Transverse colon (tissue), 3 donors: ENCODE measurements around the gene GLDC.

Experiments used
- CTCF ChIP-seq, 5 experiments: fragments of 200-600 bp in 3 of 5; fragments of 450-650 bp in 2 of 5; sonication (generic) in 3 of 5; IDR thresholded peaks; 1 replicate in 2 of 5; 2 replicates in 3 of 5; pipeline ENCODE4 v1.5.1; 2016 to 2017; ENCODE audit warnings: antibody characterized with exemption in 5 of 5, inconsistent platforms in 3 of 5, mild to moderate bottlenecking in 2 of 5, moderate library complexity in 1 of 5
- EP300 ChIP-seq: sonication (generic); formaldehyde crosslinking; IDR thresholded peaks from one replicate; pipeline ENCODE4 v1.6.1; 2017; ENCODE audit warnings: antibody characterized with exemption, low read depth

DNA sequence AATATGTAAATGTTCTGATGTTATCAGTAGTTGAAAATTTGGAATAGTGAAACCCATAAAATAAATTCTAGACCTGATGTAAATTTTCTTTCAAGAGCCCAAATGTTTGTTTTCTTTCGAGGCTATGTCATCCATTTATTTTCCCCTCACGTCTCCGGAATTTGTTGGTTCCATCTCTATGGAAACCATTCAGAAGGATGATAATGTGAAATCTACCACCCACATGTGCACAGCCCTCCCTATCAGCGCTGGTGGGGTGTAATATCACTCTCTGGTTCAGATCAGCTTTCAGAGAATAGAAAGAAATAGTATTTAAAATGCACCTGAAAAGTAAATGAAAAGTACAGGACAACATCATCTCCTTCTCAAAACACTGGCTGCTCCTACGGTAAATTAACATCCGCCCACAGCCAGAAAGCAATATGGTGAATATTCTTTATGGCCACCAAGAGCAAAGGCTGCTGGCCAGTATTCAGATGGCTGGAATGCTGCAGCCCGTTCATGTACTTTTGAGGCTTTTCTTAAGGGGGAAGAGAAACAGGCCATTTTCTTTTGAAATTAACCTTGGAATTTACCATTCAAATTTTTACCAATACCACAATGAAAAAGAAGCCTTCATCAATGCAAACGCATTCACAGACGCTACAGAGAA is 28.5 kb downstream of the GLDC start:
- TF ChIP-seq EP300 (no peak), CTCF (IDR thresholded peaks at IDR 0.05) (no peak)
